GM18907 (cell line): Measurements from ENCODE around the gene SPINT3.

Experiments used
- ATAC-seq: cut with Tn5 transposase; IDR thresholded peaks from one replicate; pipeline ENCODE4 v1.9.1; 2021; ENCODE audit warnings: mild to moderate bottlenecking, moderate library complexity; ENCODE audit not compliant: unreplicated experiment

SPINT3 gene

GRCh38 chr20:45515147-45515913 lies at the start of gene SPINT3:
TSS of gene SPINT3 (minus strand) at chr20:45515622. CDS start at chr20:45515608, 14 bp downstream.
- no peak for ATAC-seq

- no peak for ATAC-seq
Observed at GRCh38 chr20:45564760-45565276, 49.4 kb upstream of the SPINT3 start.

- ATAC-seq = no peak
Observed at GRCh38 chr20:45555198-45555597, 39.8 kb upstream of the SPINT3 start.

- no peak for ATAC-seq
Observed at GRCh38 chr20:45552456-45552855, 37.0 kb upstream of the SPINT3 start.

GRCh38 chr20:45550765-45551164 lies 35.3 kb upstream of the SPINT3 start:
- no peak for ATAC-seq

- ATAC-seq = no peak
Observed at GRCh38 chr20:45548410-45548809, 33.0 kb upstream of the SPINT3 start.

- no peak for ATAC-seq
Observed at GRCh38 chr20:45547206-45547770, 31.9 kb upstream of the SPINT3 start, which contains the start of gene EPPIN. TSS of gene EPPIN (minus strand) at chr20:45547401. CDS start at chr20:45547357, 44 bp downstream.

- no peak for ATAC-seq
Observed at GRCh38 chr20:45545754-45546453, 30.5 kb upstream of the SPINT3 start.

GRCh38 chr20:45545351-45545750 lies 29.9 kb upstream of the SPINT3 start:
- no peak for ATAC-seq

- ATAC-seq = no peak
Observed at GRCh38 chr20:45539382-45539781, 24.0 kb upstream of the SPINT3 start, which contains the start of gene WFDC6. TSS of gene WFDC6 (minus strand) at chr20:45539482. CDS start at chr20:45539407, 75 bp downstream.

- ATAC-seq = no peak
Observed at GRCh38 chr20:45538209-45538799, 22.9 kb upstream of the SPINT3 start.

GRCh38 chr20:45527294-45527693 lies 11.9 kb upstream of the SPINT3 start:
- no peak for ATAC-seq

GRCh38 chr20:45523821-45524220 lies 8.4 kb upstream of the SPINT3 start:
- ATAC-seq = no peak

- ATAC-seq = no peak
Observed at GRCh38 chr20:45518282-45518681, 2.9 kb upstream of the SPINT3 start.

- no peak for ATAC-seq
Observed at GRCh38 chr20:45510242-45510862, 5.1 kb downstream of the SPINT3 start.

GRCh38 chr20:45509091-45509490 lies 6.3 kb downstream of the SPINT3 start:
- ATAC-seq = no peak

- ATAC-seq = no peak
Observed at GRCh38 chr20:45508068-45508886, 7.1 kb downstream of the SPINT3 start.

- no peak for ATAC-seq
Observed at GRCh38 chr20:45507011-45507820, 8.2 kb downstream of the SPINT3 start.

GRCh38 chr20:45506398-45506797 lies 9.0 kb downstream of the SPINT3 start:
- ATAC-seq = no peak
